ENCODE measurements around the gene RIGI. TPM values are rescaled to one million over a fixed set of nuclear protein-coding genes. Genes with fewer than 3 reads are reported as not detected.

Gene RIGI
- total and polyA plus RNA-seq, 9 of the 15 experiments (the other 6 are each of a cell fraction or from before 2014, with no cell fraction given): 0.27 to 1.1 (median 0.54) TPM

DNA sequence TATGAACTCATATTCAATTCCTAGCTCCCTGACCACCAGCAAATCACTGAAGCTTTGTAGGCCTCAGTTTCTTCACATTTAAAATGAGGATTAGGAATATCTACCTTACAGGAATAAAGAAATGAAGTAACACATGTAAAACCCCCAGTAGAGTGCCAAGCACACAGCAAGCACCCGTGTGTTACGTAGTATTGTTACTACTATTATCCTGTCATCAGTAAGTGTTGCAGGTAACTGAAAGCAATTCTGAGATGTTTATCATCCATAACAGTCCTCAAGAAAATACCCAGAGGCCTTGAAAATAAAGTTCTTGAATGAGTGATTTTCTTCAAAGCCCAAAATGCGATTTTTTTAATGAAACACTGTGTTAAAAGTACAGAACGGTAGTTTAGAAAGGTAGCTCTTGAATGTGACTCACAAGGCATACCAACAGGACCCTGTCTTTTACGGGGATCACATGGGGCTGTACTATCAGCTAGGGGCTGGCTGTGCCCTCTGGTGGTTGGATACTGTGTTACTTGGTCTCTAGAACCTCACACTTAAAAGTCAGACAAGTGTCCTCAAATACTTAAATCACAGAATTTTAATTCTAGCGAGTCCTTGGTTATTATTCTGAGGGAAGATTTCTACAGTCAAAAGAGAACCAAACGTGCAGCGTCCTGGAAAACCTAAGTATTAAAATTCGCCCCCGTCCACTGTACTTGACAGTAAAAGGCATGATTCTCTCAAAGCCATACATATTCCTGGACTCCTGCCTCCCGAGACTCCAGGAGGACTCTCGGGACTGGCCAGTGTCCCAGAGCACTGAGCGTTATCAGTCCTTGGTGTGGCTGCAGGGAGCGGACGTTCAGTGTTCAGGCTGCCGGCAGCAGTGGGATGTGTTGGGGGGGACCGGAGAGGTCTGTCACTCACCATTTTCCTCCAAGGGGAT, 46.2 kb upstream of the RIGI start (continued):
- TF ChIP-seq CEBPG (CRISPR knock-in tag; IDR thresholded peaks at IDR 0.05) (no peak), CEBPG (tag; conservative IDR thresholded peaks at IDR 0.05 in 1 of 2, IDR thresholded peaks at IDR 0.05 in 1 of 2) (no peak), MCM7 (IDR thresholded peaks at IDR 0.05) (no peak), SMARCE1 (IDR thresholded peaks at IDR 0.05) (no peak), POLR2B (IDR thresholded peaks at IDR 0.05; ENCODE audit: low read depth, partially characterized antibody) (no peak), HCFC1 (IDR thresholded peaks at IDR 0.05; ENCODE audit: low read depth, low read length) (no peak), NRF1 (conservative IDR thresholded peaks at IDR 0.05 in 1 of 2, IDR thresholded peaks at IDR 0.05 in 1 of 2) (no peak), TSC22D4 (tag; IDR thresholded peaks at IDR 0.05) (no peak), RBBP5 (IDR thresholded peaks at IDR 0.05; ENCODE audit: borderline replicate concordance, insufficient read depth, low read length, poor library complexity, severe bottlenecking) (no peak), ZNF274 (IDR thresholded peaks at IDR 0.05; ENCODE audit: borderline replicate concordance, low read depth, low read length) (no peak), PHF20 (IDR thresholded peaks at IDR 0.05; ENCODE audit: partially characterized antibody) (no peak), GTF2F1 (IDR thresholded peaks at IDR 0.05; ENCODE audit: low read depth, low read length) (no peak), TOE1 (IDR thresholded peaks at IDR 0.05; ENCODE audit: borderline replicate concordance) (no peak), TOE1 (CRISPR knock-in tag; IDR thresholded peaks at IDR 0.05; ENCODE audit: borderline replicate concordance, low read depth) (no peak), U2AF2 (optimal IDR thresholded peaks at IDR 0.05; ENCODE audit: low read depth, low read length) (no peak), BMI1 (IDR thresholded peaks at IDR 0.05; ENCODE audit: low read length) (no peak), JUNB (CRISPR knock-in tag; conservative IDR thresholded peaks at IDR 0.05) (no peak)
- TF ChIP-seq, protein P1, sequence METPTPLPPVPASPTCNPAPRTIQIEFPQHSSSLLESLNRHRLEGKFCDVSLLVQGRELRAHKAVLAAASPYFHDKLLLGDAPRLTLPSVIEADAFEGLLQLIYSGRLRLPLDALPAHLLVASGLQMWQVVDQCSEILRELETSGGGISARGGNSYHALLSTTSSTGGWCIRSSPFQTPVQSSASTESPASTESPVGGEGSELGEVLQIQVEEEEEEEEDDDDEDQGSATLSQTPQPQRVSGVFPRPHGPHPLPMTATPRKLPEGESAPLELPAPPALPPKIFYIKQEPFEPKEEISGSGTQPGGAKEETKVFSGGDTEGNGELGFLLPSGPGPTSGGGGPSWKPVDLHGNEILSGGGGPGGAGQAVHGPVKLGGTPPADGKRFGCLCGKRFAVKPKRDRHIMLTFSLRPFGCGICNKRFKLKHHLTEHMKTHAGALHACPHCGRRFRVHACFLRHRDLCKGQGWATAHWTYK (CRISPR knock-in tag; IDR thresholded peaks at IDR 0.05): no peak
- TF ChIP-seq, protein P2, sequence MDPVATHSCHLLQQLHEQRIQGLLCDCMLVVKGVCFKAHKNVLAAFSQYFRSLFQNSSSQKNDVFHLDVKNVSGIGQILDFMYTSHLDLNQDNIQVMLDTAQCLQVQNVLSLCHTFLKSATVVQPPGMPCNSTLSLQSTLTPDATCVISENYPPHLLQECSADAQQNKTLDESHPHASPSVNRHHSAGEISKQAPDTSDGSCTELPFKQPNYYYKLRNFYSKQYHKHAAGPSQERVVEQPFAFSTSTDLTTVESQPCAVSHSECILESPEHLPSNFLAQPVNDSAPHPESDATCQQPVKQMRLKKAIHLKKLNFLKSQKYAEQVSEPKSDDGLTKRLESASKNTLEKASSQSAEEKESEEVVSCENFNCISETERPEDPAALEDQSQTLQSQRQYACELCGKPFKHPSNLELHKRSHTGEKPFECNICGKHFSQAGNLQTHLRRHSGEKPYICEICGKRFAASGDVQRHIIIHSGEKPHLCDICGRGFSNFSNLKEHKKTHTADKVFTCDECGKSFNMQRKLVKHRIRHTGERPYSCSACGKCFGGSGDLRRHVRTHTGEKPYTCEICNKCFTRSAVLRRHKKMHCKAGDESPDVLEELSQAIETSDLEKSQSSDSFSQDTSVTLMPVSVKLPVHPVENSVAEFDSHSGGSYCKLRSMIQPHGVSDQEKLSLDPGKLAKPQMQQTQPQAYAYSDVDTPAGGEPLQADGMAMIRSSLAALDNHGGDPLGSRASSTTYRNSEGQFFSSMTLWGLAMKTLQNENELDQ (CRISPR knock-in tag; IDR thresholded peaks at IDR 0.05; ENCODE audit: borderline replicate concordance): no peak
- TF ChIP-seq, protein P3, sequence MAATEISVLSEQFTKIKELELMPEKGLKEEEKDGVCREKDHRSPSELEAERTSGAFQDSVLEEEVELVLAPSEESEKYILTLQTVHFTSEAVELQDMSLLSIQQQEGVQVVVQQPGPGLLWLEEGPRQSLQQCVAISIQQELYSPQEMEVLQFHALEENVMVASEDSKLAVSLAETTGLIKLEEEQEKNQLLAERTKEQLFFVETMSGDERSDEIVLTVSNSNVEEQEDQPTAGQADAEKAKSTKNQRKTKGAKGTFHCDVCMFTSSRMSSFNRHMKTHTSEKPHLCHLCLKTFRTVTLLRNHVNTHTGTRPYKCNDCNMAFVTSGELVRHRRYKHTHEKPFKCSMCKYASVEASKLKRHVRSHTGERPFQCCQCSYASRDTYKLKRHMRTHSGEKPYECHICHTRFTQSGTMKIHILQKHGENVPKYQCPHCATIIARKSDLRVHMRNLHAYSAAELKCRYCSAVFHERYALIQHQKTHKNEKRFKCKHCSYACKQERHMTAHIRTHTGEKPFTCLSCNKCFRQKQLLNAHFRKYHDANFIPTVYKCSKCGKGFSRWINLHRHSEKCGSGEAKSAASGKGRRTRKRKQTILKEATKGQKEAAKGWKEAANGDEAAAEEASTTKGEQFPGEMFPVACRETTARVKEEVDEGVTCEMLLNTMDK (IDR thresholded peaks at IDR 0.05; ENCODE audit: borderline replicate concordance, insufficient read depth, low read depth, low read length, poor library complexity, severe bottlenecking): peak; percentile 26
